GM18511 (cell line): Measurements from ENCODE around the gene ANKS1B.

Source experiments
- ATAC-seq: cut with Tn5 transposase; IDR thresholded peaks from one replicate; pipeline ENCODE4 v1.9.1; 2021; ENCODE audit warnings: mild to moderate bottlenecking, moderate library complexity; ENCODE audit not compliant: unreplicated experiment

ANKS1B gene

GRCh38 chr12:98912401-98912974 lies 1072.2 kb downstream of the ANKS1B start:
- no peak for ATAC-seq

DNA sequence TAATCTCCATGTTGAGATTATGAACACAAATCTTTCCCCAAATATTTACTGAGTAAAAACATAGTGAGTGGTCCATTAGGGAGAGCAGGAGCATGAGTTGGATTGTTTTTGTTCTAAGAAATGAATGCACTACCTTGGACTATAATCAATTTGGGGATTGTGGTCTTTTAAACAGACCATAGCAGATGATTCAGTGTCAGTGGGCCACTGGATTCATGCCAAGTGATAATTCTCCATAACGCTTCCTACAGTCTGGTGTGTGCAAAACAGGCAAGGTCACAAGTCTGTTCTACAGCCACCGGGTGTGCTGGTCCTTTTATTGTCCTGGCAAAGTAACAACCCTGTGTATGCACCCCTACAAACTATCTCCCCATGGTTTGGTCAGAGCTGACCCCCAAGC lies 1073.3 kb downstream of the ANKS1B start:
- no peak for ATAC-seq

DNA sequence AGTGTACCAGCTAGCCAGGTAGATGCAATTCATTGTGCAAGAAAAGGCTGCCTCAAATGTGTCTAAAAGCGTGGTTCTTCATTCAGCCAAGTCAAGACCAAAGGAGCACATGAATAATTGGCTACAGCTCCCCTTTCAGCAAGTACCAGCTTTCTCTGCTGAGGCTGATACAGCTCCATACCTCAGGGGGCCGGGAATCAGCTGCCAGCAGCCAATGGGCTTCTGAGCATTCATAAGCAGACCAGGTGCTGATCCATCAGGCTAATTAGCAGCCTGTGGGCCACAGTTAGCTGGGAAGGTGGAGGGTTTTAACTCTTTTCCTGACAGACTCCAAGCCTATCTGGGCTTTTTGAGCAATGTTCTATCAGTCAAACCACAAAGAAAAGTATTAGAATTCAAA lies 1075.0 kb downstream of the ANKS1B start:
- ATAC-seq: no peak

DNA sequence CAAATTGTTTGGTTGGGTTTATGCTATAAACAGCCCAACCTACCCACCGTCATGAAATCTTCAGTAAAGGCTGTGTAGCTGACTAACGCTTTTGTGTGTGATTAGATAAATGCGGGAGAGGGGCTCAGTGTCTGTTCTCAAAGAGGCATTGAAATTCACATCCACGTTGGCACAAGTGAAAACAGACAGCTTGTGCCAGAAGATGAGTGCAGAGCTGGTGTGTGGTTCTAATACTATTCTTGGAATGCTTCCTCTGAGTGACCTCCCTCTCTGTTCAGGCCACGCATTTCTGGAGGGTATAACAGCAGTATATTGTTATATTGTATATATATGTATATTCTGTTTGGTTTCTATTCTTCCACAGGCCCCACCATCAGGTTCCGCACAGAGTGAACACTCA lies 1075.9 kb downstream of the ANKS1B start:
- no peak for ATAC-seq

DNA sequence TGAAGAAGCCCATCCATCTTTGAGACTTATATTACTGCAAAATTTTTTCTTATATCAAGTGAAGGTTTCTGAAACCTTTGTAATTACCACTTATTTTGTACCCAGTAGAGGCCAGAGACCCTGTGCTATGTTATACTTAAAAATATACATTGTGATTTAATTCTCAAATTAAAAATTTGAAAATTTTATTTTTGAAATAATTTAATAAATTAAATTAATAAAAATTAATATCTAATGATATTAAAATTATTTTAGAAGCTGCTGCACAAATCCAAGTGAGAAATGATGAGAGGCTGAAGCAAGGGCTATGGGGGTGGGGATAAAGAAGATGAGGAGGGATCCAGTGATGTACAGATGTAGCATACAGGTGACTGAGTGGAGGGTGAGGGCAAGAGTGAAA lies 1080.9 kb downstream of the ANKS1B start:
- no peak for ATAC-seq

- no peak for ATAC-seq
Observed at GRCh38 chr12:98901189-98901588, 1083.5 kb downstream of the ANKS1B start.

DNA sequence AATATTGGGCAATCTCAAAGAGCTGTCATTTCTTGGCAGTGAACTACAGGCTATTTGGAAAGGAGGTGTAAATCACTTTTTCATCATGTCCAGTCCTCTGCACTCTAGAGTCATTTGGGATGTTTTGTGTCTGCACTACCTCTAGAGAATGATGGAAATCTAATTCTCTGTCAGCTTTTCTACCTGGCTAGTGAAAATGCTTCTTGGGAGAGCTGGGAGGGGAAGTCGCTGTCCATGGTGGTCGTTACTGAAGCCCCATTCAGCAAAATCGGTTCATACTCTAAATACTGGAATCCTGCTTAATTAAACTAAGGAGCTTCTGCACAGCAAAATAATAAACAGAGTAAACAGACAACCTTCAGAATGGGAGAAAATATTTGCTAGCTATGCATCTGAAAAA lies 1087.8 kb downstream of the ANKS1B start:
- ATAC-seq: no peak

DNA sequence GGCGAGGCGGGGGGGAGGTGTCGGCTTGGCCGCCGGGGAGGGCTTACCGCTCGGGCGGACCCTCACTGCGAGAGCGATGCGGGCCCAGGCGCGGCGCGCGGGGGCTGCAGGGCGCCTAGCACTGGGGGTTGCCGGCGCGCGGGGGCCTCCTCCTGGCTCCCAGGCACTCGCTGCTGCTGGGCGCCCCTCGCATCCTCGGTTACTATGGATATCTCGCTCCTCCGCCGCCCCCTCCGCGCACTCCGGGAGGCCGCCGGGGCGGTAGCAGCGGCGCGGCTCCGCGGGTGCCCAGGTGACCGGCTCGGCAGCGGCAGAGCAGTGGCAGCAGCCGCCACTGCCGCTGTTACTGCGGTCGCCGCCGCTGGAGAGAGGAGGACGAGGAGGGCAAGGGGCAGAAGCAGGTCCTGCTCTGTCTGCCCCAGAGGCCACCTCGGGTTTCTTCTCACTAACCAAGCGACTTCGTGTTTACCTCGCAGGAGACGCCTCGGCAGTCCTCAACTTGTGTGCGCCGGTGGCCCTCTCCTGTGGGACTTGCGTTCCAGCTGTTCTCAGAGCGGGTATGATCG lies 1089.6 kb downstream of the ANKS1B start:
- no peak for ATAC-seq

GRCh38 chr12:98894412-98895085 lies 1090.2 kb downstream of the ANKS1B start:
- ATAC-seq: no peak

- no peak for ATAC-seq
Observed at GRCh38 chr12:98893675-98894411, 1090.9 kb downstream of the ANKS1B start.

DNA sequence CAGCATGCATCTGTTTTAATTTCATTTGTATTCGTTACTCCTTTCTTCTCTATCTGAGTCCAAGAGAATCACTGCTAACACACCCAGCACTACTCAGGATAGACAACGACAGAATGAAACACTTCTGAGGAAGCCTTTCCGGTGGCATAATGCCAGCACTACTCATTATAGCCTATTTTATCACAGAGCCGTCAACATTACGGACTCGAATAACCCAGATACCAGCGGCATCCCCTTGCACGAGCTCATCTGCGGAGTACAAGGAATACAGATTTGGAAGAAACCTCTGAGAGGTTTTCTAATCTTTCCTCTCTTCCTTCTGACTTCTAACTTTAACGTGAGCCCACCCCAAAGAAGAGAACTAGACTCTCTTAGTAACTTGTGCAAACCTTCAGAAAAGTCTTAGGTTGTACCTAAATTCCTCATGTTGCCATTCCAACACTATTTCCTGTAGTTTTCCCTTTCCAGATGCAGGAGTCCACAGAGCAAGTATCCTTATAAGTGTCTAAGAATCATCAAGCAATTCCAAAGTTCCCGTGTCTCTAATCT lies 1091.5 kb downstream of the ANKS1B start:
- ATAC-seq: no peak

DNA sequence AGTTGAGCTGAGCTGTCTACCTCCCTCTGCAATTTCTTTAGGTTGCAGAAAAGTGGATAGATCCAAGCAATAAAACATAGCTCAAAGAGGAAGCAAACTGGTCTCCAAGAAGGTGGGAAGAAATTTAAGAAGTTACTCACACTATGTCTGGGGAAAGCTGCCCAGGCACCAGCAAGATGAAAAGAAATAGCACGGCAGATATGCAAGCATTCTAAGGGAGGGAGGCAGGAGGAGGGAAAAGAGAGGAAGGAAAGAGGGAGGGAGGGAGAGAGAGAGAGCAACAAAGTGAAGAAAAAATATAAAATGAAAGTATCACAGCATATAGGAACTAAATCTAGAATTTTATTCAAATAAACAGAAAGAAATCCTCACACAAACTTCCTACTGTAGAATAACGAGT lies 1099.0 kb downstream of the ANKS1B start:
- no peak for ATAC-seq

GRCh38 chr12:98883231-98883630 lies 1101.5 kb downstream of the ANKS1B start:
- no peak for ATAC-seq

- no peak for ATAC-seq
Observed at GRCh38 chr12:98882526-98882925, 1102.2 kb downstream of the ANKS1B start.

DNA sequence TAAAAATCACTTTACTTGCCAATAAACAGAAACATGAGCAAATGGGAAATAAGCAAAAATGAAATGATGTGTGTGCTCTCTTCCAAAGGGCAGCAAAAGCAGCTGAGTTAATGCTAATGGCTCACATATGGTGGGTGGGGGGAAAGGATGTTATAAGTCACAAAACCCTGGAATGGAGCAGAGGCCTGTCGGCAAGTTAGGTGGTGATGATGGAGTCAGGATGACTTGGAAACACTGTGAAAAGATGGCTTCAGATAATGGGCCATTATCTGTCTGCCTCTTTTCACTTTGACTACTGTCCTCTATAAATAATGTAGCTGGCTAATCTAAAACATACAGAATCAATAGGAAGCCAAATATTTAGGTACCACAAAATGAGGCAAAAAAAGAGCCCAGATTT lies 1111.0 kb downstream of the ANKS1B start:
- no peak for ATAC-seq

DNA sequence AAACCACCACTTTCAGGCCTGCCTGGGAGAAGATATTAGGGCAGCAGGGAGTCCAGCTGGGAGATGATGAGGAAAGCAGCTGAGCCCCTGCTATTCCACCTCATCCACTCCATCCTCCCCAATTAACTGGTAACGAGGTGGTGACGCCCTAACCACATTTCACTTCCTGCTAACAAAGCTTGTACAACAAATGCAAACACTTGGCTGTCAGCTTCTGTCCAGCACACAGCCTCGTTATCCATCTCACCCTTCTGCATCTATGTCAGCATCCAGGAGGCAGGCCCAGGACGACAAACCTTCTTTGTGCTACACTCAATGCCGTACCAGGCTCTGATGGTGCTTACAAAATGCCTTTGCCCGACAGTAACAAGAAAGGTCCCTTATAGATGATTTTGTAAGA lies 1114.2 kb downstream of the ANKS1B start:
- no peak for ATAC-seq

DNA sequence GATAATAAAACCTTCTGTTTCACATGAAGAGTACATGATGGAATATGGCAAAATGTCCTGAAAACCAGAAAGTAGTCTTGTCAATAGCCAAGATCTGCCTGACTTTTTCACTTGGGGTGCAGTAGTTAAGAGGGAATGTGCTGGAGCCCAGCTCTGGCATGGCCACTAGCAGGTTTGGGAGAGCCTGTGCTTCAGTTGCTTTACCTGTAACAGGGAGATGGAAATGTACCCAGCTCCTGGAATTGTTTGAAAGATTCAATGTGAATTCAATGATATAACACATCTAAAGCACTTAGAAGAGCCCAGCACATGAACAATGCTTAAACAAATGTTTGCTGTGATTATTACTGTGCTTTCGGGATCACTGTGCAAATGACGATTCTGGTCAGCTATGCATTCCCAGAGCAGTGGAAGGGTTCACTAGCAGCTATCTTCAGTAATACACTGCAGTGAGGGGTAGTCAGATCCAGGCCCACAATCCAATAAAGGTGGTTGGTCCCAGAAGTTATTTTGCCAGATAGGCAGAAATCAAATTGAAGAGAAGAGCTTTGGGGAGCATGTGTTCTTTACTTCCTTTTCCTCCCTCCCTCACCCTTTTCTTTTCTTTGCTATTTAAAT lies 1114.7 kb downstream of the ANKS1B start:
- ATAC-seq: no peak

GRCh38 chr12:98868538-98868937 lies 1116.2 kb downstream of the ANKS1B start:
- no peak for ATAC-seq

- ATAC-seq: no peak
Observed at GRCh38 chr12:98868076-98868475, 1116.7 kb downstream of the ANKS1B start.

- no peak for ATAC-seq
Observed at GRCh38 chr12:98864363-98864762, 1120.4 kb downstream of the ANKS1B start.

GRCh38 chr12:98863167-98863566 lies 1121.6 kb downstream of the ANKS1B start:
- no peak for ATAC-seq
